GM12875 (cell line): ENCODE measurements around the gene LOXHD1.

Experiments
- H3K4me3 ChIP-seq: one replicate; pipeline ENCODE4 v1.5.1; 2011; ENCODE audit warnings: low read depth, low read length, control low read depth
- TF ChIP-seq, protein P1 (sequence below): IDR thresholded peaks from 2 replicates; pipeline ENCODE4 v1.5.1; 2011; ENCODE audit warnings: low read depth, mild to moderate bottlenecking, control low read depth, inconsistent platforms, low read length, moderate library complexity, borderline replicate concordance; ENCODE audit not compliant: insufficient read depth

LOXHD1 gene, protein sequence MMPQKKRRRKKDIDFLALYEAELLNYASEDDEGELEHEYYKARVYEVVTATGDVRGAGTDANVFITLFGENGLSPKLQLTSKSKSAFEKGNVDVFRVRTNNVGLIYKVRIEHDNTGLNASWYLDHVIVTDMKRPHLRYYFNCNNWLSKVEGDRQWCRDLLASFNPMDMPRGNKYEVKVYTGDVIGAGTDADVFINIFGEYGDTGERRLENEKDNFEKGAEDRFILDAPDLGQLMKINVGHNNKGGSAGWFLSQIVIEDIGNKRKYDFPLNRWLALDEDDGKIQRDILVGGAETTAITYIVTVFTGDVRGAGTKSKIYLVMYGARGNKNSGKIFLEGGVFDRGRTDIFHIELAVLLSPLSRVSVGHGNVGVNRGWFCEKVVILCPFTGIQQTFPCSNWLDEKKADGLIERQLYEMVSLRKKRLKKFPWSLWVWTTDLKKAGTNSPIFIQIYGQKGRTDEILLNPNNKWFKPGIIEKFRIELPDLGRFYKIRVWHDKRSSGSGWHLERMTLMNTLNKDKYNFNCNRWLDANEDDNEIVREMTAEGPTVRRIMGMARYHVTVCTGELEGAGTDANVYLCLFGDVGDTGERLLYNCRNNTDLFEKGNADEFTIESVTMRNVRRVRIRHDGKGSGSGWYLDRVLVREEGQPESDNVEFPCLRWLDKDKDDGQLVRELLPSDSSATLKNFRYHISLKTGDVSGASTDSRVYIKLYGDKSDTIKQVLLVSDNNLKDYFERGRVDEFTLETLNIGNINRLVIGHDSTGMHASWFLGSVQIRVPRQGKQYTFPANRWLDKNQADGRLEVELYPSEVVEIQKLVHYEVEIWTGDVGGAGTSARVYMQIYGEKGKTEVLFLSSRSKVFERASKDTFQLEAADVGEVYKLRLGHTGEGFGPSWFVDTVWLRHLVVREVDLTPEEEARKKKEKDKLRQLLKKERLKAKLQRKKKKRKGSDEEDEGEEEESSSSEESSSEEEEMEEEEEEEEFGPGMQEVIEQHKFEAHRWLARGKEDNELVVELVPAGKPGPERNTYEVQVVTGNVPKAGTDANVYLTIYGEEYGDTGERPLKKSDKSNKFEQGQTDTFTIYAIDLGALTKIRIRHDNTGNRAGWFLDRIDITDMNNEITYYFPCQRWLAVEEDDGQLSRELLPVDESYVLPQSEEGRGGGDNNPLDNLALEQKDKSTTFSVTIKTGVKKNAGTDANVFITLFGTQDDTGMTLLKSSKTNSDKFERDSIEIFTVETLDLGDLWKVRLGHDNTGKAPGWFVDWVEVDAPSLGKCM (N-terminal part only)

DNA sequence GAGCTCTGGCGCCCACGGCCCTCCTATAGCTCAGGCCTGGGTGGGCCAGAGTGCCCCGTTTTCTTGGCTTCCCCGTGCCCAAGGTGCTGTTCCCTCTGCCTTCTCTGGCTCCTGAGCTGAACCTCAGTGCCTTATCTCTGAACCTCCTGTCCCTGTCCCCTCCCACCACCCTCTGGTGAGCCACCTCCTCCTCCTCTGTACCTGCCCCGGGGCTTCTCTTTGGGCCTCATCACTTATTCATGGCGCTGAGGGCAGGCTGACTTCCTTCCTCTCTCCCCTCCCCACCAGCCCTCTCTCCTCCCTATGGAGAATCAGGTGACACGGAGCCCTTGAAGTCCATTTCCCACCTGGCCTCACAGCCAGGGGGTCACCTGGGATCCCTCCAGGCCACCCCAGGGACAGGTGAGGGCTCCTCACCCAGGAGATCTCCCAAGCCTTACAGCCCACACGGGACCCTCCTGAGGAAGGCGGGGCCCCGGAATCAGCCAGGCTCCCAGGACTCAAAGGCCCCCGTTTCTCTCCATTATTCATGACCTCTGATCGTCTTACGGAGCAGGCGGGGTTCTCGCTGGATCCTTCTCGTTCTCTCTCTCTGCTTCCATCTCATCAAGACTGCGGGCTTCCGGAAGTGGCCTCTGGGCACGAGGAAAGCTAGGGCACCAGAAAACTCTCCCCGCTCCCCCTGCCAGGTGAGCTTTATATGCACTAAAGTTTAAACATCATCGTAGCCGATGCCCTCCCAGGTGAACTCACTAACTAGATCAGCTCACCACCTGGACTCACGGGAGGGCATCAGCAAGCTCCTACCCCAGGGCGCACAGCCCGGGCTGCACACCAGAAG is at the start of gene LOXHD1:
Gene LOXHD1 (minus strand): TSS at position 106 of the 841 bp plus-strand sequence. CDS start 187 bp downstream, outside the sequence.
- TF ChIP-seq, protein P1, sequence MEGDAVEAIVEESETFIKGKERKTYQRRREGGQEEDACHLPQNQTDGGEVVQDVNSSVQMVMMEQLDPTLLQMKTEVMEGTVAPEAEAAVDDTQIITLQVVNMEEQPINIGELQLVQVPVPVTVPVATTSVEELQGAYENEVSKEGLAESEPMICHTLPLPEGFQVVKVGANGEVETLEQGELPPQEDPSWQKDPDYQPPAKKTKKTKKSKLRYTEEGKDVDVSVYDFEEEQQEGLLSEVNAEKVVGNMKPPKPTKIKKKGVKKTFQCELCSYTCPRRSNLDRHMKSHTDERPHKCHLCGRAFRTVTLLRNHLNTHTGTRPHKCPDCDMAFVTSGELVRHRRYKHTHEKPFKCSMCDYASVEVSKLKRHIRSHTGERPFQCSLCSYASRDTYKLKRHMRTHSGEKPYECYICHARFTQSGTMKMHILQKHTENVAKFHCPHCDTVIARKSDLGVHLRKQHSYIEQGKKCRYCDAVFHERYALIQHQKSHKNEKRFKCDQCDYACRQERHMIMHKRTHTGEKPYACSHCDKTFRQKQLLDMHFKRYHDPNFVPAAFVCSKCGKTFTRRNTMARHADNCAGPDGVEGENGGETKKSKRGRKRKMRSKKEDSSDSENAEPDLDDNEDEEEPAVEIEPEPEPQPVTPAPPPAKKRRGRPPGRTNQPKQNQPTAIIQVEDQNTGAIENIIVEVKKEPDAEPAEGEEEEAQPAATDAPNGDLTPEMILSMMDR: no peak
- H3K4me3 ChIP-seq: no peak within 1 kb of the TSS

DNA sequence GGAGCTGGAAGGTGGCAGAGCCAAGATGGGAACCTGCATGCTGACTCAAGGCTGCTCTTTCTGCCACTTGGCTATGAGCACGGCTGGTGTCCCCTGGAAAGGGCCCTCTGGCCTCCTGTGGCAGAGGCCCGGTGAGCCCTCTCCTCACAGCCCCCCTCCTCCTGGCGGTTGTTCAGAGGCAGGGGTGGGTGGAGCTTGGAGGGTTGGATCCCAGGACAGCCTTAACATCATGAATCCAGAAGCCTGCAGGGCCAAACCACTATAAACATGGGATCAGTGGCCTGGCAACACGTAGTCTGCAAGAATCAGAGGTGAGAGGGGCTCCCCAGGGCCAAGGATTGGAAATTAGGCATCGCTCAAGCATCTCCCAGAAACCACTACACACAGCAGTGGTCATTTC is 48.5 kb upstream of the LOXHD1 start:
- TF ChIP-seq, protein P1: no peak

DNA sequence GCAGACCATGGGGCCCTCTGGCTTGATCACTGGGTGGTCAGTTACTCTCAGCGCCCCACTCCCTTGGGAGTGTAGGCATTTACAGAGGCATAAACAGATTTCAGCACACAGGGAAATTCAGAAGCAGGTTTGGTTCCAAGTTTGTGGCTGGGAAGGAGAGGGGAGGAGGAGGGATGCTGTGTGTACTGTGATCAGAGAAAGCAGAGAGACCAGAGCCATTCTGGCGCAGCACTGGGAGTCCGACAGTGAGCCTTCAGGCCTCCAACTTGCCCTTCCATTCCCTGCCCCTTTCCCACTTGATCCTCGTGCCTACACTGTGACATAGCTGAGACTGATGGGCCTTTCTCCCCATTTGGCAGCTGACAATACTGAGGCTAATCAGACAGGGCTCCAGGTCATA is 47.8 kb upstream of the LOXHD1 start:
- TF ChIP-seq, protein P1: no peak
- no peak overlapping the region for H3K4me3 ChIP-seq

More for the DNA sequence above, 48.5 kb upstream of the LOXHD1 start:
- no peak overlapping the region for H3K4me3 ChIP-seq

DNA sequence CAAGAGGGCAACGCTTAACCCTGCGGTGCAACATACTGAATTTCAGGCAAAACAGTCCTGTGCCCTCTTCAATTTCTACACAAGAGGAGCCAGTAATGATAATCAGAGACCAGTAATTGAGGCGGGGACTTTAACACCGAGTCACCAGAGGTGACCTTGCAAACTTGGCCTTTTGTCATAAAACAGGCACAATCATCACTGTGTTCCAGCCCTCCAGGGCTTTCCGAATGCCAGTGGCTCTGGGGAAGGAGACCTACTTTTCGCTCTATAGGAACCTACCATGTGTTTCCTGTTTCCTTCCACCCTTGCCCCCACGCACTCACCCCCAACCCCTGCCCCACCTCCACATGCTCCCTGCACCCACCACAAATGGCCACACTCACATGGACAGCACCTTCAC is 47.2 kb upstream of the LOXHD1 start:
- H3K4me3 ChIP-seq: no peak overlapping the region
- TF ChIP-seq, protein P1: no peak

DNA sequence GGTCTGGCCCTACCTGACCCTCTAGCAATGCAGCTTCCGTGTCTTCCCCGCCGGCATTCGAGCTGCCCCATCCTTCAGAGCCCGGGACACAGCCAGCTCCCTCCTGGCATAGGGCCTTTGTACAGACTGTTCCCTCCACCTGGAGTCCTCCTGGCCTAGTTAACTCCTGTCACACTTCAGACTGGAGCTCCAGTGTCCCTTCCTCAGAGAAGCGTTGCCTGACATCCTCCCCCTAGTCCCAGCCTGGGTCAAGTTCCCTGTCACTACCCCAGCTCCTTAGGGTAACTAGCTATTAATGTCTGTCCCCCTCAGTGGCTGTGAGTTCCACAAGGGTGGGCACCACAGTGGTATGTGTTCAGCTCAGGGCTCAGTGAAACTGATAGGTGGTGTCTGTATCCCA is 45.5 kb upstream of the LOXHD1 start:
- no peak overlapping the region for H3K4me3 ChIP-seq
- TF ChIP-seq, protein P1: no peak
